Measurements from ENCODE around the gene BAG5.

BAG5 gene

GRCh38 chr14:103522649-103523574 is 39.5 kb downstream of the BAG5 start, which contains the start of gene CKB:
TSS of gene CKB (minus strand) at chr14:103522830. CDS start at chr14:103522493, 337 bp downstream.
- Mint-ChIP-seq H3K27me3 (ENCODE audit: low read depth) (peaks cover 28% of the 10 kb centered on the region), H3K9me3 (no peaks in the 10 kb centered on the region), H3K27ac (peak within 1 kb of the TSS; percentile 79 to 96 (median 92)), H3K4me1 (peaks cover 60% of the 10 kb centered on the region), H3K36me3 (ENCODE audit: low read depth) (peaks cover 8% of the 10 kb centered on the region), H3K4me3 (peak within 1 kb of the TSS; percentile 74 to 82 (median 81))
- TF ChIP-seq CTCF (IDR thresholded peaks at IDR 0.05; ENCODE audit: unreplicated experiment in 3 of 3), result no peak

- Mint-ChIP-seq H3K27me3 (ENCODE audit: low read depth) (peaks cover 24% of the 10 kb centered on the region), H3K9me3 (no peaks in the 10 kb centered on the region), H3K4me1 (peaks cover 61% of the 10 kb centered on the region), H3K4me3 (peak overlapping the region; percentile 74 to 82 (median 81)), H3K27ac (no peak overlapping the region), H3K36me3 (ENCODE audit: low read depth) (peaks cover 8% of the 10 kb centered on the region)
- TF ChIP-seq CTCF (IDR thresholded peaks at IDR 0.05; ENCODE audit: unreplicated experiment in 3 of 3), result no peak
Measured at GRCh38 chr14:103521951-103522563, 40.4 kb downstream of the BAG5 start.

- peaks cover 24% of the 10 kb centered on the region for H3K27me3 Mint-ChIP-seq (ENCODE audit: low read depth)
- peaks cover 8% of the 10 kb centered on the region for H3K36me3 Mint-ChIP-seq (ENCODE audit: low read depth)
- TF ChIP-seq CTCF (IDR thresholded peaks at IDR 0.05; ENCODE audit: unreplicated experiment in 3 of 3), result no peak
- peak overlapping the region in 2 of 3 experiments; percentile 73 to 91 for H3K4me3 Mint-ChIP-seq
- no peaks in the 10 kb centered on the region for H3K9me3 Mint-ChIP-seq
- peaks cover 62% of the 10 kb centered on the region for H3K4me1 Mint-ChIP-seq
- peak overlapping the region in 1 of 3 experiments; percentile 42 for H3K27ac Mint-ChIP-seq
Measured at GRCh38 chr14:103521438-103521950, 41.0 kb downstream of the BAG5 start.

GRCh38 chr14:103520657-103521437 is 41.6 kb downstream of the BAG5 start:
- H3K36me3 Mint-ChIP-seq (ENCODE audit: low read depth), result peaks cover 8% of the 10 kb centered on the region
- peaks cover 63% of the 10 kb centered on the region for H3K4me1 Mint-ChIP-seq
- peaks cover 27% of the 10 kb centered on the region for H3K27me3 Mint-ChIP-seq (ENCODE audit: low read depth)
- peak overlapping the region in 1 of 3 experiments; percentile 42 for H3K27ac Mint-ChIP-seq
- peak; percentile 43 to 60 (median 46) for TF ChIP-seq CTCF (IDR thresholded peaks at IDR 0.05; ENCODE audit: unreplicated experiment in 3 of 3)
- no peaks in the 10 kb centered on the region for H3K9me3 Mint-ChIP-seq
- H3K4me3 Mint-ChIP-seq, result peak overlapping the region; percentile 72 to 91 (median 73)

- H3K36me3 Mint-ChIP-seq (ENCODE audit: low read depth), result peaks cover 8% of the 10 kb centered on the region
- H3K27me3 Mint-ChIP-seq (ENCODE audit: low read depth), result peaks cover 27% of the 10 kb centered on the region
- no peaks in the 10 kb centered on the region for H3K9me3 Mint-ChIP-seq
- TF ChIP-seq CTCF (IDR thresholded peaks at IDR 0.05; ENCODE audit: unreplicated experiment in 3 of 3), result no peak
- H3K4me1 Mint-ChIP-seq, result peaks cover 57% of the 10 kb centered on the region
- H3K27ac Mint-ChIP-seq, result peak overlapping the region in 2 of 3 experiments; percentile 52 to 70
- peak overlapping the region; percentile 73 to 91 (median 85) for H3K4me3 Mint-ChIP-seq
Measured at GRCh38 chr14:103520269-103520656, 42.2 kb downstream of the BAG5 start.
